GM12892 (cell line): Measurements from ENCODE around the gene MAP3K1.
"Not testable (repeated sequence)": the region's sequence is repeated elsewhere in the genome, so short reads cannot be mapped to it uniquely, and the experiment has no call there.

Source experiments
- DNase-seq: peaks from one replicate; pipeline ENCODE4 v3.0.0; 2011; ENCODE audit not compliant: insufficient read length
- FAIRE-seq: peaks from 2 replicates; lab custom pipeline; 2011; peaks lifted over from hg19 to GRCh38; lab: Jason Lieb, UNC
- POLR2A ChIP-seq: IDR thresholded peaks from 2 replicates; pipeline ENCODE4 v1.6.1; 2011; ENCODE audit warnings: low read depth, low read length, control low read depth
- POLR2AphosphoS5 ChIP-seq: IDR thresholded peaks from 2 replicates; pipeline ENCODE4 v1.6.1; 2011; ENCODE audit warnings: low read depth, low read length, control low read depth
- TAF1 ChIP-seq: IDR thresholded peaks from 2 replicates; pipeline ENCODE4 v1.6.1; 2011; ENCODE audit warnings: low read depth, mild to moderate bottlenecking, control low read depth, low read length, borderline replicate concordance

MAP3K1 gene

GRCh38 chr5:56818450-56819037 is 3.2 kb downstream of the MAP3K1 start:
- FAIRE-seq (peak; percentile 69), DNase-seq (no peak)
- no peak for TF ChIP-seq POLR2AphosphoS5
- TF ChIP-seq TAF1 = no peak
- TF ChIP-seq POLR2A = no peak

- no peak for FAIRE-seq
- no peak for DNase-seq
- no peak for TF ChIP-seq TAF1
- no peak for TF ChIP-seq POLR2AphosphoS5
- TF ChIP-seq POLR2A = no peak
Observed at GRCh38 chr5:56819060-56819881, 3.9 kb downstream of the MAP3K1 start.

- not testable (repeated sequence) for FAIRE-seq, DNase-seq
Observed at GRCh38 chr5:56821868-56822267, 6.5 kb downstream of the MAP3K1 start.

- DNase-seq (no peak), FAIRE-seq (no peak)
- TF ChIP-seq TAF1 (no peak), POLR2AphosphoS5 (no peak), POLR2A (no peak)
Observed at GRCh38 chr5:56822981-56823380, 7.6 kb downstream of the MAP3K1 start.

- FAIRE-seq (no peak), DNase-seq (no peak)
- TF ChIP-seq POLR2AphosphoS5 (no peak), POLR2A (no peak), TAF1 (no peak)
Observed at GRCh38 chr5:56824019-56824418, 8.7 kb downstream of the MAP3K1 start.

- DNase-seq = no peak
- TF ChIP-seq POLR2A = no peak
- TF ChIP-seq TAF1 = no peak
- no peak for TF ChIP-seq POLR2AphosphoS5
- FAIRE-seq = no peak
Observed at GRCh38 chr5:56825222-56825824, 10.0 kb downstream of the MAP3K1 start.

GRCh38 chr5:56827049-56827448 is 11.7 kb downstream of the MAP3K1 start:
- no peak for DNase-seq
- FAIRE-seq = no peak
- no peak for TF ChIP-seq POLR2A
- TF ChIP-seq POLR2AphosphoS5 = no peak

- FAIRE-seq (no peak), DNase-seq (no peak)
- no peak for TF ChIP-seq TAF1
Observed at GRCh38 chr5:56827924-56828323, 12.6 kb downstream of the MAP3K1 start.

- DNase-seq = no peak
- FAIRE-seq = no peak
- TF ChIP-seq POLR2AphosphoS5 (no peak), TAF1 (no peak), POLR2A (no peak)
Observed at GRCh38 chr5:56829137-56829908, 14.0 kb downstream of the MAP3K1 start.

GRCh38 chr5:56831773-56832172 is 16.4 kb downstream of the MAP3K1 start:
- FAIRE-seq (no peak), DNase-seq (no peak)
- TF ChIP-seq TAF1 (no peak), POLR2AphosphoS5 (no peak)

GRCh38 chr5:56833325-56833724 is 18.0 kb downstream of the MAP3K1 start:
- no peak for TF ChIP-seq TAF1
- TF ChIP-seq POLR2AphosphoS5 = no peak
- TF ChIP-seq POLR2A = no peak
- DNase-seq = no peak

More at GRCh38 chr5:56833325-56833724, 18.0 kb downstream of the MAP3K1 start:
- peak; percentile 44 for FAIRE-seq
